HepG2 (cell line): ENCODE measurements around the gene ETF1. TPM values are rescaled to one million over a fixed set of nuclear protein-coding genes. Genes with fewer than 3 reads are reported as not detected.

Experiments
- ASH2L ChIP-seq: fragments of 300-600, 200-600 bp; sonication (generic); IDR thresholded peaks from 2 replicates; pipeline ENCODE4 v1.7.0; 2017; ENCODE audit warnings: low read depth, mild to moderate bottlenecking, moderate library complexity, mixed read lengths, low read length; ENCODE audit not compliant: insufficient read length
- CBX1 ChIP-seq: IDR thresholded peaks from one replicate; pipeline ENCODE4 v1.6.1; 2016; ENCODE audit warnings: antibody characterized with exemption, low read depth
- EHMT2 ChIP-seq: fragments of 200-600 bp; sonication (generic); IDR thresholded peaks from 2 replicates; pipeline ENCODE4 v1.7.0; 2017; ENCODE audit warnings: antibody characterized with exemption, low read depth, low read length, borderline replicate concordance
- ERF ChIP-seq: IDR thresholded peaks from 2 replicates; pipeline ENCODE4 v1.6.1; 2018; ENCODE audit warnings: missing biosample characterization, missing genetic modification reagents
- GFI1 ChIP-seq: sonication (generic); formaldehyde crosslinking; IDR thresholded peaks from 2 replicates; pipeline ENCODE4 v1.5.0; 2020; ENCODE audit warnings: missing genetic modification reagents, mild to moderate bottlenecking, borderline replicate concordance
- HMG20A ChIP-seq: IDR thresholded peaks from 2 replicates; pipeline ENCODE4 v1.6.1; 2016; ENCODE audit warnings: borderline replicate concordance
- MYC ChIP-seq: sonication (generic); formaldehyde crosslinking; IDR thresholded peaks from 2 replicates; pipeline ENCODE4 v1.9.0; 2021; ENCODE audit warnings: missing genetic modification reagents, borderline replicate concordance
- NR0B2 ChIP-seq: sonication (generic); formaldehyde crosslinking; IDR thresholded peaks from 2 replicates; pipeline ENCODE4 v1.4.0; 2020; ENCODE audit warnings: mild to moderate bottlenecking, missing genetic modification reagents
- NR3C1 ChIP-seq: sonication (generic); formaldehyde crosslinking; IDR thresholded peaks from 2 replicates; pipeline ENCODE4 v1.4.0; 2020; ENCODE audit warnings: missing genetic modification reagents
- RFX3 ChIP-seq: IDR thresholded peaks from 2 replicates; pipeline ENCODE4 v1.6.1; 2016; ENCODE audit warnings: missing biosample characterization, missing genetic modification reagents
- THAP8 ChIP-seq: sonication (generic); formaldehyde crosslinking; IDR thresholded peaks from 2 replicates; pipeline ENCODE4 v1.5.1; 2020; ENCODE audit warnings: missing genetic modification reagents, mild to moderate bottlenecking, borderline replicate concordance
- ZBTB33 ChIP-seq: sonication (generic); formaldehyde crosslinking; IDR thresholded peaks from 2 replicates; pipeline ENCODE4 v1.4.0; 2020; ENCODE audit warnings: missing genetic modification reagents
- ZNF264 ChIP-seq: sonication (generic); formaldehyde crosslinking; IDR thresholded peaks from 2 replicates; pipeline ENCODE4 v1.4.0; 2020; ENCODE audit warnings: missing genetic modification reagents
- ZNF451 ChIP-seq: sonication (generic); formaldehyde crosslinking; IDR thresholded peaks from 2 replicates; pipeline ENCODE4 v1.5.0; 2020; ENCODE audit warnings: mild to moderate bottlenecking, missing genetic modification reagents
- ZNF547 ChIP-seq: sonication (generic); formaldehyde crosslinking; IDR thresholded peaks from 2 replicates; pipeline ENCODE4 v1.5.1; 2020; ENCODE audit warnings: mild to moderate bottlenecking, missing genetic modification reagents
- ZNF737 ChIP-seq: sonication (generic); formaldehyde crosslinking; IDR thresholded peaks from 2 replicates; pipeline ENCODE4 v1.5.0; 2020; ENCODE audit warnings: missing genetic modification reagents, mild to moderate bottlenecking, borderline replicate concordance
- ZNF75D ChIP-seq: sonication (generic); formaldehyde crosslinking; IDR thresholded peaks from 2 replicates; pipeline ENCODE4 v1.8.1; 2023; ENCODE audit warnings: missing genetic modification reagents, mild to moderate bottlenecking, borderline replicate concordance
- polyA plus RNA-seq, 8 experiments: library from polyadenylated mRNA; depleted of rRNA in 3 of 8; stranded (reverse) in 7 of 8; unstranded in 1 of 8; fragments of >200 nt; fragmentation: Illumina TruSeq in 4 of 8; extraction: Trizol in 4 of 8; gene quantifications; 2 replicates each; pipeline versions ENCODE4 v1.2.1 to v1.2.3, GENCODE V29; 2011 to 2016; ENCODE audit warnings: low read depth in 4 of 8, missing spikeins in 1 of 8, mixed read lengths in 1 of 8; ENCODE audit not compliant: insufficient read depth in 1 of 8
- total RNA-seq, 5 experiments: library from RNA; depleted of rRNA; stranded (reverse); fragments of >200 nt; fragmentation: Illumina TruSeq; extraction: Trizol; gene quantifications; 2 replicates each; pipeline ENCODE4 v1.2.3, GENCODE V29; 2016; ENCODE audit warnings: low read depth in 1 of 5
- TF ChIP-seq, protein P1 (sequence below): sonication (generic); formaldehyde crosslinking; IDR thresholded peaks from 2 replicates; pipeline ENCODE4 v1.5.1; 2020; ENCODE audit warnings: missing genetic modification reagents, mild to moderate bottlenecking, borderline replicate concordance
- TF ChIP-seq, protein P2 (sequence below): IDR thresholded peaks from 2 replicates; pipeline ENCODE4 v1.6.1; 2012; ENCODE audit warnings: low read depth, low read length, improper control_type of control experiment
- TF ChIP-seq, protein P3 (sequence below): sonication (generic); formaldehyde crosslinking; IDR thresholded peaks from 2 replicates; pipeline ENCODE4 v1.4.0; 2020; ENCODE audit warnings: missing genetic modification reagents, borderline replicate concordance

The ETF1 gene
- total and polyA plus RNA-seq, 2 of the 13 experiments (the other 11 are each of a cell fraction or from before 2014, with no cell fraction given), result 52.1 to 184 TPM

GRCh38 chr5:138492560-138493045, 50.4 kb downstream of the ETF1 start (continued):
- TF ChIP-seq, protein P1, sequence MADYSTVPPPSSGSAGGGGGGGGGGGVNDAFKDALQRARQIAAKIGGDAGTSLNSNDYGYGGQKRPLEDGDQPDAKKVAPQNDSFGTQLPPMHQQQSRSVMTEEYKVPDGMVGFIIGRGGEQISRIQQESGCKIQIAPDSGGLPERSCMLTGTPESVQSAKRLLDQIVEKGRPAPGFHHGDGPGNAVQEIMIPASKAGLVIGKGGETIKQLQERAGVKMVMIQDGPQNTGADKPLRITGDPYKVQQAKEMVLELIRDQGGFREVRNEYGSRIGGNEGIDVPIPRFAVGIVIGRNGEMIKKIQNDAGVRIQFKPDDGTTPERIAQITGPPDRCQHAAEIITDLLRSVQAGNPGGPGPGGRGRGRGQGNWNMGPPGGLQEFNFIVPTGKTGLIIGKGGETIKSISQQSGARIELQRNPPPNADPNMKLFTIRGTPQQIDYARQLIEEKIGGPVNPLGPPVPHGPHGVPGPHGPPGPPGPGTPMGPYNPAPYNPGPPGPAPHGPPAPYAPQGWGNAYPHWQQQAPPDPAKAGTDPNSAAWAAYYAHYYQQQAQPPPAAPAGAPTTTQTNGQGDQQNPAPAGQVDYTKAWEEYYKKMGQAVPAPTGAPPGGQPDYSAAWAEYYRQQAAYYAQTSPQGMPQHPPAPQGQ (CRISPR knock-in tag), result no peak
- TF ChIP-seq NR0B2, result no peak
- TF ChIP-seq ZNF451 (CRISPR knock-in tag), result no peak
- TF ChIP-seq THAP8 (CRISPR knock-in tag), result 0 out of 2 replicates have a peak, but pooled peaks have one; percentile 58
- no peak for TF ChIP-seq ERF (CRISPR knock-in tag)
- TF ChIP-seq, protein P2, sequence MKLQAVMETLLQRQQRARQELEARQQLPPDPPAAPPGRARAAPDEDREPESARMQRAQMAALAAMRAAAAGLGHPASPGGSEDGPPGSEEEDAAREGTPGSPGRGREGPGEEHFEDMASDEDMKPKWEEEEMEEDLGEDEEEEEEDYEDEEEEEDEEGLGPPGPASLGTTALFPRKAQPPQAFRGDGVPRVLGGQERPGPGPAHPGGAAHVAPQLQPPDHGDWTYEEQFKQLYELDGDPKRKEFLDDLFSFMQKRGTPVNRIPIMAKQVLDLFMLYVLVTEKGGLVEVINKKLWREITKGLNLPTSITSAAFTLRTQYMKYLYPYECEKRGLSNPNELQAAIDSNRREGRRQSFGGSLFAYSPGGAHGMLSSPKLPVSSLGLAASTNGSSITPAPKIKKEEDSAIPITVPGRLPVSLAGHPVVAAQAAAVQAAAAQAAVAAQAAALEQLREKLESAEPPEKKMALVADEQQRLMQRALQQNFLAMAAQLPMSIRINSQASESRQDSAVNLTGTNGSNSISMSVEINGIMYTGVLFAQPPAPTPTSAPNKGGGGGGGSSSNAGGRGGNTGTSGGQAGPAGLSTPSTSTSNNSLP, result no peak
- no peak for TF ChIP-seq EHMT2
- no peak for TF ChIP-seq ZNF547 (CRISPR knock-in tag)
- no peak for TF ChIP-seq MYC (CRISPR knock-in tag)
- TF ChIP-seq GFI1 (CRISPR knock-in tag), result no peak
- 0 out of 2 replicates have a peak, but pooled peaks have one; percentile 54 for TF ChIP-seq ZNF737 (CRISPR knock-in tag)
- no peak for TF ChIP-seq ZNF75D (CRISPR knock-in tag)
- no peak for TF ChIP-seq HMG20A (CRISPR knock-in tag)
- TF ChIP-seq RFX3 (CRISPR knock-in tag), result no peak
- no peak for TF ChIP-seq ZBTB33 (CRISPR knock-in tag)
- no peak for TF ChIP-seq CBX1
- no peak for TF ChIP-seq NR3C1 (CRISPR knock-in tag)
- TF ChIP-seq, protein P3, sequence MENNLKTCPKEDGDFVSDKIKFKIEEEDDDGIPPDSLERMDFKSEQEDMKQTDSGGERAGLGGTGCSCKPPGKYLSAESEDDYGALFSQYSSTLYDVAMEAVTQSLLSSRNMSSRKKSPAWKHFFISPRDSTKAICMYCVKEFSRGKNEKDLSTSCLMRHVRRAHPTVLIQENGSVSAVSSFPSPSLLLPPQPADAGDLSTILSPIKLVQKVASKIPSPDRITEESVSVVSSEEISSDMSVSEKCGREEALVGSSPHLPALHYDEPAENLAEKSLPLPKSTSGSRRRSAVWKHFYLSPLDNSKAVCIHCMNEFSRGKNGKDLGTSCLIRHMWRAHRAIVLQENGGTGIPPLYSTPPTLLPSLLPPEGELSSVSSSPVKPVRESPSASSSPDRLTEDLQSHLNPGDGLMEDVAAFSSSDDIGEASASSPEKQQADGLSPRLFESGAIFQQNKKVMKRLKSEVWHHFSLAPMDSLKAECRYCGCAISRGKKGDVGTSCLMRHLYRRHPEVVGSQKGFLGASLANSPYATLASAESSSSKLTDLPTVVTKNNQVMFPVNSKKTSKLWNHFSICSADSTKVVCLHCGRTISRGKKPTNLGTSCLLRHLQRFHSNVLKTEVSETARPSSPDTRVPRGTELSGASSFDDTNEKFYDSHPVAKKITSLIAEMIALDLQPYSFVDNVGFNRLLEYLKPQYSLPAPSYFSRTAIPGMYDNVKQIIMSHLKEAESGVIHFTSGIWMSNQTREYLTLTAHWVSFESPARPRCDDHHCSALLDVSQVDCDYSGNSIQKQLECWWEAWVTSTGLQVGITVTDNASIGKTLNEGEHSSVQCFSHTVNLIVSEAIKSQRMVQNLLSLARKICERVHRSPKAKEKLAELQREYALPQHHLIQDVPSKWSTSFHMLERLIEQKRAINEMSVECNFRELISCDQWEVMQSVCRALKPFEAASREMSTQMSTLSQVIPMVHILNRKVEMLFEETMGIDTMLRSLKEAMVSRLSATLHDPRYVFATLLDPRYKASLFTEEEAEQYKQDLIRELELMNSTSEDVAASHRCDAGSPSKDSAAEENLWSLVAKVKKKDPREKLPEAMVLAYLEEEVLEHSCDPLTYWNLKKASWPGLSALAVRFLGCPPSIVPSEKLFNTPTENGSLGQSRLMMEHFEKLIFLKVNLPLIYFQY (CRISPR knock-in tag), result no peak
- no peak for TF ChIP-seq ZNF264 (CRISPR knock-in tag)
- no peak for TF ChIP-seq ASH2L
